ENCODE measurements around the gene PLCB1.

DNA sequence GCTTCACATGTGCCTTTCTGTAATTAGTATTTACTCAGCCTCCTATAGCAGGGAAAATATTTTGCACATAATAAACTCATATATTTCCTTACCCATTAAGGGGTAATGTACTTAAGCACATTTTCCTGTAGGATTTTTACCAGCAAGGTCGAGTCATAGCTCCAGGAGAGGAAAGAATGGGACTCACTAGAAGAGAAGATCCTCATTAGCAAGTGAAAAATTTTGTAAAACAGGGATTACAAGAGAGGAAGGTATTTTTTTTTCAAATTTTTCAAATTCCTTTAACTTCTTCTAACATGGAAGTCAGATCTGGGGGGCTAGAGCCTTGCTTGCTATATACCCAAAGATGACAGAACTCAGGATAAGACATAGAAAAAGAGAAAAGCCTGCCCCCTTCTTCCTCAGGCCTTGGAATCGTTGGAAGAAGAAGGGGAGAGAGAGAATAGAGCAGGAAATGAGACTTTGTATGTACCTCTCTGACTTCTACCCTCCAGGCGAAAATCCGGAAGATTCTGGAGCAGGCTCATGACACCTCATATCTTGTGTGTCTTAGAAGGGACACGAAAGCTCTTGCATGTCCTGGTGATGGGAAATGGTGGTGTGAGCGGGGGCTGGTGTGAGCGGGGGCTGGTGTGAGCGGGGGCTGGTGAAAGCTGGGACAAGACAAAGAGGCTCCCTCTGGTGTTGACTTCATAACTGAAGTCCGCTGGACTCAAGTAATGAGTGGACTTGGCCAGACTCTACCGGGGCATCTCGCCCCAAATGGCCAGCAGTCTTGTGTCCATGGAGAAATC, 679.9 kb downstream of the PLCB1 start:
- TF ChIP-seq POLR2AphosphoS5 (IDR thresholded peaks at IDR 0.05) (no peak), EP300 (IDR thresholded peaks at IDR 0.05) (no peak), POLR2A (IDR thresholded peaks at IDR 0.05; ENCODE audit: low read depth) (no peak)
- TF ChIP-seq, protein P1, sequence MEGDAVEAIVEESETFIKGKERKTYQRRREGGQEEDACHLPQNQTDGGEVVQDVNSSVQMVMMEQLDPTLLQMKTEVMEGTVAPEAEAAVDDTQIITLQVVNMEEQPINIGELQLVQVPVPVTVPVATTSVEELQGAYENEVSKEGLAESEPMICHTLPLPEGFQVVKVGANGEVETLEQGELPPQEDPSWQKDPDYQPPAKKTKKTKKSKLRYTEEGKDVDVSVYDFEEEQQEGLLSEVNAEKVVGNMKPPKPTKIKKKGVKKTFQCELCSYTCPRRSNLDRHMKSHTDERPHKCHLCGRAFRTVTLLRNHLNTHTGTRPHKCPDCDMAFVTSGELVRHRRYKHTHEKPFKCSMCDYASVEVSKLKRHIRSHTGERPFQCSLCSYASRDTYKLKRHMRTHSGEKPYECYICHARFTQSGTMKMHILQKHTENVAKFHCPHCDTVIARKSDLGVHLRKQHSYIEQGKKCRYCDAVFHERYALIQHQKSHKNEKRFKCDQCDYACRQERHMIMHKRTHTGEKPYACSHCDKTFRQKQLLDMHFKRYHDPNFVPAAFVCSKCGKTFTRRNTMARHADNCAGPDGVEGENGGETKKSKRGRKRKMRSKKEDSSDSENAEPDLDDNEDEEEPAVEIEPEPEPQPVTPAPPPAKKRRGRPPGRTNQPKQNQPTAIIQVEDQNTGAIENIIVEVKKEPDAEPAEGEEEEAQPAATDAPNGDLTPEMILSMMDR (IDR thresholded peaks at IDR 0.05) = no peak

Data from esophagus muscularis mucosa (tissue), 4 donors.